Activated CD8-positive, alpha-beta T cell treated with anti-CD3 and anti-CD28 coated beads, Interleukin-2, amount 10 ng/mL, durations not matched to agents 7 days and 5 days (primary cell): Measurements from ENCODE around the gene VIPR2. TPM values are rescaled to one million over a fixed set of nuclear protein-coding genes. Genes with fewer than 3 reads are reported as not detected.

Experiments used
- ATAC-seq: fragments of 150-1000 bp; cut with Tn5 transposase; one replicate; pipeline ENCODE4 v1.10.0; 2021; ENCODE audit warnings: moderate library complexity
- CTCF ChIA-PET: fragments of 350-600 bp; sonication (Branson Sonifier 250); formaldehyde crosslinking; loops from one replicate; lab custom pipeline; 2021; ENCODE audit warnings: antibody characterized with exemption; lab: Charles Lee
- POLR2A ChIA-PET: fragments of 350-600 bp; sonication (Branson Sonifier 250); formaldehyde crosslinking; loops from one replicate; lab custom pipeline; 2021; ENCODE audit warnings: antibody characterized with exemption; lab: Charles Lee
- DNase-seq: peaks from one replicate; pipeline ENCODE4 v3.0.0-alpha.2; 2020
- H3K27ac Mint-ChIP-seq: one replicate; pipeline ENCODE4 v1.8.0; 2021; ENCODE audit warnings: mild to moderate bottlenecking, mixed read lengths
- H3K27me3 Mint-ChIP-seq: one replicate; pipeline ENCODE4 v1.8.0; 2021; ENCODE audit warnings: low read depth, mixed read lengths
- H3K36me3 Mint-ChIP-seq: one replicate; pipeline ENCODE4 v1.8.0; 2021; ENCODE audit warnings: low read depth, mixed read lengths
- H3K4me1 Mint-ChIP-seq: one replicate; pipeline ENCODE4 v1.8.0; 2021; ENCODE audit warnings: low read depth, mixed read lengths
- H3K4me3 Mint-ChIP-seq: one replicate; pipeline ENCODE4 v1.8.0; 2021; ENCODE audit warnings: mild to moderate bottlenecking, mixed read lengths
- H3K9me3 Mint-ChIP-seq: one replicate; pipeline ENCODE4 v1.8.0; 2022; ENCODE audit warnings: mixed read lengths; ENCODE audit not compliant: insufficient read depth
- total RNA-seq, 2 experiments: library from RNA; stranded (reverse); gene quantifications; one replicate each; pipeline ENCODE4 v1.2.3, GENCODE V29; 2021

VIPR2 gene
- total RNA-seq, 2 experiments from 2014 or later: not detected

DNA sequence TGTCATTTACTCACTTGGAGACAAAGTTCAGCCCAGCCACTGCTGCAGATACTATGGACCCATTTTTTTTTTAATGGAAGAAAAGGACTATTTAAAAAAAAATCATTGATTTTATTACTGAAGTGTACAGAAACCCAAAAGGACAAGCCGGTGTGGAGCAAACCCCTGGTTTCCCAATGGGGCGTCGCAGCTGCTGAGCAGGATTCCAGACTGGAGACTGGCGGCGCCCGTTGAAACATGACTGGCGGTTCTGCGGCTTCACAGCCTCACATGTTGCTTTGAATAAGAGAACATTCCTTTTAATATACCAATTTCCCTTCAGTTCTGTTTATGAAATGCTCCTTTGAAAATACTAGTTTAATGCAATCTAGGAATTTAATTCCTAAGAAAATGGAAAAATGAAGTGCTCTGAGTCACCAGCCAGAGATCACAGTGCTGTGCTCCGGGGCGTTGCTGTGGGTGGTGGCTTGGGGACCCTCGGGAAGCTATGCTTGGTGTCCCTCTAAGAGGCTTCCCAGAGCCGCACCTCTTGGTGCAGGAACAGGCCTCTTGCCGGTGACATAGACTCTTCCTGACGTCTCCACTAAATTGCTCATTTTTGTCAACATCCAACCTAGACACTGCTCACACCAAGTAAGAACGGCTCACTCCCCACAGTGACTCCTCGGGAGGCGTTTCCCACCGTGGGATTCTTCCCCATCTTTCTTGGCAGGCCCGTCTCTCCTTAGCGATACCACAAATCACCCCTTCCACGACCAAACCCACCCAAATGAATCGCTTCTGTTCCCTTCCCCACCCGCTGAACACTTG, 12.0 kb upstream of the VIPR2 start:
- POLR2A ChIA-PET: no interaction called here

DNA sequence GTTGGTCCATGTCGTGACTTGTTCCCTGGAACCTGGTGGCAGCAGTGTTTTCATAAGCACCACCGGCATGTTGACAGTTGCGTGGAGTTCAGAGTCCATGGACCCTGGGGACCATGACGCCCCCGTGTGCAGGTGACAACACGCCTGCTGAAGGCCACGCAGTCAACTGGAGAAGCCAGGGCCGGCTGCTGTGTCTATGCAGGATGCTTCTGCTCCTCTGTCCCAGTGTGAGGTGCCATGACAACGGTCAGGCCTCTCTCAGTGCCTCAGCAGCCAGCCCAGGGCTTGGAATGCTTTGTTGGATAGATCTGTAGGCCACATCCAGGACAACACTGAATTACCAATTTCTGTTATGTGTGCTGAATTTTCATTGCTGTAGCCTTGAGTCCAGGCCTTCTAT, 10.7 kb upstream of the VIPR2 start:
- Mint-ChIP-seq H3K4me1 (no peaks in the 10 kb centered on the region), H3K36me3 (no peaks in the 10 kb centered on the region), H3K27ac (no peak overlapping the region), H3K9me3 (no peaks in the 10 kb centered on the region), H3K27me3 (no peaks in the 10 kb centered on the region), H3K4me3 (no peak overlapping the region)
- ATAC-seq (no peak), DNase-seq (no peak)
- ChIA-PET POLR2A (no interaction called here), CTCF (no interaction called here)

More for the DNA sequence above, 12.0 kb upstream of the VIPR2 start:
- CTCF ChIA-PET: no interaction called here
- Mint-ChIP-seq H3K4me3 (no peak overlapping the region), H3K4me1 (no peaks in the 10 kb centered on the region), H3K36me3 (no peaks in the 10 kb centered on the region), H3K27me3 (no peaks in the 10 kb centered on the region), H3K9me3 (no peaks in the 10 kb centered on the region), H3K27ac (no peak overlapping the region)
- ATAC-seq (no peak), DNase-seq (no peak)

DNA sequence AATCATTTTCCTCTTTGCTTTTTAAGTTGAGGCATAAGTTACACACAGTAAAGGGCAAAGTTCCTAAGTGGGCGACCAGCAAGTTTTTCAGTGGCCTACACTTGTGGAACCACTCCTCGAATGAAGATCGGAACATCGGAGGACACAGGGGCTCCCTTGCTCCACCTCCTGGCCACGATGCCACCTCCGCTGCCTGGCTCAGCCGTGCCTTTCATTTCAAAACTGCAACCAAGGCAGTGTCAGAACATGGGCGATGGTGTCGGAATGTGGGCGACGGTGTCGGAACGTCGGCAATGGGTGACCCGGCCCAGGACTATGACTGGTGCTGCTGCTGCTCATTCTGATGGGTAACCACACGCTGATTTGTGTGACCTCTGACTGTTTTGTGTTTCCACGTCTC, 9.6 kb upstream of the VIPR2 start:
- DNase-seq: no peak
- ChIA-PET POLR2A (no interaction called here), CTCF (no interaction called here)
- H3K4me3 Mint-ChIP-seq: no peak overlapping the region
- no peaks in the 10 kb centered on the region for H3K4me1 Mint-ChIP-seq
- H3K9me3 Mint-ChIP-seq: no peaks in the 10 kb centered on the region
- no peak for ATAC-seq
- no peaks in the 10 kb centered on the region for H3K36me3 Mint-ChIP-seq
- H3K27ac Mint-ChIP-seq: no peak overlapping the region
- no peaks in the 10 kb centered on the region for H3K27me3 Mint-ChIP-seq

DNA sequence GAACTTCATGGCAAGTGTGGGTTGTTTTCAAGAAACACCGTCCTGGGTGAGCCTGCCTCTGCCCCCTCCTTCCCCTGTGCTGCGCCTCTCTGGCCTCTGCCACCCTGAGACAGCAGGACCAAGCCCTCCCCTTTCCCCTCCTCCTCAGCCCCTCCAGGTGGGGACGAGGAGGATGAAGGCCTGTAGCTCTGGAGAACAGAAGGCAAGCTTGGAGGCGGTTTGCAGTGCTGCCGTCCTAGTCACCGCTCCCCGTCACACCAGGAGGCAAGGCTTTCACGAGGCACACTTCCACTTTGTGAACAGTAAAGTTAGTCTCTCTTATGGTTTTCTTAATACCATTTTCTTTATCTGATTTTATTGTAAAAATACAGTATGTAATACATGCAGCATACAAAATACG, 8.8 kb upstream of the VIPR2 start:
- Mint-ChIP-seq H3K4me1 (no peaks in the 10 kb centered on the region), H3K27ac (no peak overlapping the region), H3K4me3 (no peak overlapping the region), H3K27me3 (no peaks in the 10 kb centered on the region), H3K9me3 (no peaks in the 10 kb centered on the region), H3K36me3 (no peaks in the 10 kb centered on the region)
- CTCF ChIA-PET: no interaction called here
- POLR2A ChIA-PET: no interaction called here
- ATAC-seq (no peak), DNase-seq (no peak)

DNA sequence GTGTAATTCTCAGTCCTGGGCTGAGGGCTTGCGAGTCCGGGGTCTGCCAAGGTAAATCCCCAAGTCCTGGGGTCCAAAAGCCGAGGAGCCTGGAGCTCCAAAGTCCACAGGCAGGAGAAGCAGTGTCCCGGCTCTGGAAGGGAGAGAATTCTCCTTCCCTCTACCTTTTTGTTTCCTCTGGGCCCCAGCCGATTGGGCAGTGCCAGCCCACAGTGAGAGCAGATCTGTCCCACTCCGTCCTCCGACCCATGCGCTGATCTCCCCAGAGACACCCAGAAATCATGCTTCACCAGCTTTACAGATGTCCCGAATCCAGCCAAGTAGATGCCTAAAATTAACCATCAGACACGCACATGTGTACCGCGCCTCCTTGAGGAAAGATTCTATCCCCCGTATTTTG, 8.1 kb upstream of the VIPR2 start:
- ChIA-PET CTCF (no interaction called here), POLR2A (no interaction called here)
- Mint-ChIP-seq H3K27me3 (peaks cover 4% of the 10 kb centered on the region), H3K27ac (no peak overlapping the region), H3K4me1 (no peaks in the 10 kb centered on the region), H3K9me3 (no peaks in the 10 kb centered on the region), H3K36me3 (no peaks in the 10 kb centered on the region), H3K4me3 (no peak overlapping the region)
- ATAC-seq: no peak
- no peak for DNase-seq

DNA sequence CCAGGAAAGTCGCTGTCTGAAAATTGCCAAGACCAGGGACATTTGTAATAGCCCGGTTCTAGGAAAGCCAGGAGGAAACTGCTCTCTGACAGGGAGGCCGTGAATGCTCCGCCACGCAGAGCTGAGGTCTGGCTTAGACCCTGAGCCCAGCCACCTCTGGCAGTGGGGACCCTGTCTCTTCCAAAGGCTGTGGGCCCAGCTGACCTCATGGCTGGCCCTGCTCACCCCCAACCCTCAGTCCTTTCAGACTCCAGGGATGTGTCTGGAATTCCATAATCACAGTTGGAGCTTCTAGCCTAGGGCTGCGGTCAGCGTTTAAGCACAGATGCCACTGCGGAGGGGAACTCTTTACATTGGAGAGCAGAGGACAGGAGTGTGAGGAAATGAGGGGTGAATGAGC, 6.6 kb upstream of the VIPR2 start:
- Mint-ChIP-seq H3K27ac (no peak overlapping the region), H3K9me3 (no peaks in the 10 kb centered on the region), H3K36me3 (no peaks in the 10 kb centered on the region), H3K4me3 (no peak overlapping the region), H3K4me1 (no peaks in the 10 kb centered on the region), H3K27me3 (peaks cover 5% of the 10 kb centered on the region)
- POLR2A ChIA-PET: no interaction called here
- no peak for ATAC-seq
- DNase-seq: no peak
- CTCF ChIA-PET: no interaction called here

DNA sequence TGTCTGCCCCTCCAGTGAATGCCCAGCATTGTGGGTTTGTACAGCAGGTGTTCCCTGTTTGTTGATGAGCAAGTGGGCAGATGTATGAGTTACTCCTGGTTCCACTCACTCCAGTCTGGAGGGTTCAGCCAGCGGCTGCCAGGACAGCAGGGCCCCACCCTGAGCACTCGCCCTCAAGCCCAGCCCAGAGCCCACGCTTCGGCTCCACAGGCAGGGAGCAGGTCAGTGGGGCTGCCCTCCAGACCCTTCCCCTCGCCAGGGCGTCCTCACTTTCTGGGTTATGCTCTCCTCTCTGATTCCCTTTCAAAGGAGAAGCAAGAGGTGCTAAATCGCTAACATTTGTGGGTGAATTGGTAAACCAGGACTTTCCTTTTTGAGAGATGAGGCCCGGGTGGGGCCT, 4.8 kb upstream of the VIPR2 start:
- no peaks in the 10 kb centered on the region for H3K36me3 Mint-ChIP-seq
- peaks cover 3% of the 10 kb centered on the region for H3K4me1 Mint-ChIP-seq
- peaks cover 10% of the 10 kb centered on the region for H3K27me3 Mint-ChIP-seq
- no peaks in the 10 kb centered on the region for H3K9me3 Mint-ChIP-seq
- no peak overlapping the region for H3K4me3 Mint-ChIP-seq
- H3K27ac Mint-ChIP-seq: no peak overlapping the region
- POLR2A ChIA-PET: no interaction called here
- DNase-seq: no peak
- CTCF ChIA-PET: no interaction called here
- ATAC-seq: no peak

DNA sequence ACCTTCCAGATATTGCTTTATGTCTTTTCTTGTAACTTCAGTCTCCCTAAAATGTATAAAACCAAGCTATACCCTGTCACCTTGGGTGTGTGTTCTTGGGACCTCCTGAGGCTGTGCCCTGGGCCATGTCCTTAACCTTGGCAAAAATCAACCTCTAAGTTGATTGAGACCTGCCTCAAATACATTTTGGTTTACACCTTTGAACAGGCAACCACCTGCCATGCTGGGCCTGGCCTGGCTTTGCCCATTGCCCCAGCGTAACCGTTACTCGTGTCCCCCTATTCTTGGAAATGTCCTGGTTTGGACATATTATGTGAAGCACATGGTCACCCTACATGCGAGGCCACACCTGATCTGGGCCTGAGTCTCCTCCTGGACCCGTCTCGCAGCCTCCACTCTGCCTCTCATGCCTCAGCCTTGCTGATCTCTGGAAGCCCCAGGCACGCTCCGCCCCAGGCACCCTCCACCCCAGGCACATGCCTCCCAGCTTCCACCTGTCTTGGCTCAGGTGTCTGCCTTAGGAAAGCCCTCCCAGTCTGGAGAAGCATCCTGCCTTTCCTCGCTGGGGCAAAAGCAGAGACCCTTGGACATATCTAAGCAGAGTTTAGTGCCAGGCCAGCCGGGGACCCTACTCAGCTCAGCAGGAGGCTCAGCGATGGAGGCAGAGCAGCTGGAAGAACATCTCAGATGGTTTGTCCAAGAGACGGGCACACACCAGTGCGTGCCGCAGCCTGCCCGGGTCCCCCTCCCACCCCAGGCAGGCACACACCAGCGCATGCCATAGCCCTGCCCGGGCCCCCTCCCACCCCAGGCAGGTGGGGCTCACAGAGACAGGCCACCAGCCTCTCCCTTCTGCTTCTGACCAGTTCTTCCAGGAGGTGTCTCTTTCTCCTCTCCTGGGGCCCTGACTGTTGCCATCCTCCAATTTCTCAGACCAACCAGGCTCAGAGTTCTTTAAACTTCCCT, 4.0 kb upstream of the VIPR2 start:
- CTCF ChIA-PET: no interaction called here
- no peaks in the 10 kb centered on the region for H3K9me3 Mint-ChIP-seq
- H3K27me3 Mint-ChIP-seq: peaks cover 16% of the 10 kb centered on the region
- no peak overlapping the region for H3K4me3 Mint-ChIP-seq
- DNase-seq: no peak
- no peak overlapping the region for H3K27ac Mint-ChIP-seq
- peaks cover 3% of the 10 kb centered on the region for H3K4me1 Mint-ChIP-seq
- no peak for ATAC-seq
- POLR2A ChIA-PET: no interaction called here
- no peaks in the 10 kb centered on the region for H3K36me3 Mint-ChIP-seq

DNA sequence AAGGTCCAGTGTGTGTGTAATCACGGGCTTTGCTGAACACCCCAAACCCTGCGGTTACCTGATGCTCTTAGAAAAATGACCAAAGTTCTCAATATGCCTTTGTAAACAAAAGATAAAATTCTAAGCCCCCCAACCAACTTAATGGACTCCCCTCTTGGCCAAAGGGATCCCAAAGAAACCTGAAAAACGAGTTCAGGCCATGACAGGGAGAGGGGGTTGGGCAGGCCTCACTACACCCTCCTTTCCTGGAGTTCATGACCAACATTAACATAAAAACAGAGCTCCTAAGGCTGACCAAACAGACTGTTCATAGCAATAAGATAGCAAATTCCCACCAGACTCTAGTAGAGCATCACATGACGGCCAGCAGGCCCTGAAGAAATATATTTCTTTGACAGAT, 3.0 kb upstream of the VIPR2 start:
- POLR2A ChIA-PET: no interaction called here
- CTCF ChIA-PET: no interaction called here
- DNase-seq (no peak), ATAC-seq (no peak)
- Mint-ChIP-seq H3K36me3 (no peaks in the 10 kb centered on the region), H3K27me3 (peaks cover 24% of the 10 kb centered on the region), H3K27ac (no peak overlapping the region), H3K4me1 (peaks cover 3% of the 10 kb centered on the region), H3K9me3 (no peaks in the 10 kb centered on the region), H3K4me3 (no peak overlapping the region)

DNA sequence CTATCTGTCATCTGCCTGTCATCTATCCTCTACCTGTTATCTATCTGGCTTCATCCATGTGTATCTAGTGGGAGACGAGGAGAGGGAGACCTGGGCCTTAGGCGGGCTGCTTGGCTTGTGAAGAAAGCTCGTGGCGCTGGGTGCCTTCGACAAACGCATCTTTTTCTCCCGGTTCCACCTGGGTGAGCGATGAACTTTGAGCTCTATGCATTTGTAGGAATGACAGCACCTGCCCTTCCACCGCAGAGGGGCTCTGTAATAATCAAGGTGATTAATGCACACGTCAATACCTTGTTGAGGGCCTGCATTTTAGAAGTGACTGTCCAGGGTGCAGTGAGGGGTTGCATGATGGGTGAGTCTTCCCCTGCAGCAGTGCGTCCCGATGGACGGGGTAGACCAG, 2.6 kb upstream of the VIPR2 start:
- POLR2A ChIA-PET: no interaction called here
- Mint-ChIP-seq H3K4me3 (no peak overlapping the region), H3K9me3 (no peaks in the 10 kb centered on the region), H3K27me3 (peaks cover 25% of the 10 kb centered on the region), H3K4me1 (peaks cover 3% of the 10 kb centered on the region), H3K36me3 (no peaks in the 10 kb centered on the region), H3K27ac (no peak overlapping the region)
- DNase-seq (no peak), ATAC-seq (no peak)
- CTCF ChIA-PET: no interaction called here

DNA sequence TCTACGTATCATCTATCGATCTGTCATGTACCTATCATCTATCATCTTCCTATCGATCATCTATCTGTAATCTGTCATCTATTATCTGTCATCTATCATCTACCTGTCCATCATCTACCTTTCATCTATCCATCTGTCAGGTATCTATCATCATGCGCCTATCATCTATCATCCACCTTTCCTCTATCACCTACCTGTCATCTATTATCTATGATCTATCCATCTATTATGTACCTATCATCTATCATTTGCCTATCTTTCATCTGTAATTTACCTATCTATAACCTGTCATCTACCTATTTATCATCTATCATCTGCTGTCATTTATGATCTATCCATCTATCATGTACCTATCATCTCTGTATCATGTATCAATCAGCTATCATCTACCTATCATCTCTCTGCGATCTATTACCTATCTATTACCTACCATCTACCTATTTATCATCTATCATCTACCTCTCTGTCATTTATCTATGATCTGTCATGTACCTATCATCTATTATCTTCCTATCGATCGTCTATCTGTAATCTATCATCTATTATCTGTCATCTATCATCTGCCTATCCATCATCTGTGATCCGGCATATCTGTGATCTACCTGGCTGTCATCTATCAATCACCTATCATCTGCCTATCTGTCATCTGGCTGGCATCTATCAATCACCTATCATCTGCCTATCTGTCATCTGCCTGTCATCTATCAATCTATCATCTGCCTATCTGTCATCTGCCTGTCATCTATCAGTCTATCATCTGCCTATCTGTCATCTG, 1.6 kb upstream of the VIPR2 start:
- Mint-ChIP-seq H3K4me3 (no peak overlapping the region), H3K36me3 (no peaks in the 10 kb centered on the region), H3K9me3 (no peaks in the 10 kb centered on the region), H3K27ac (no peak overlapping the region), H3K4me1 (peaks cover 3% of the 10 kb centered on the region), H3K27me3 (peaks cover 31% of the 10 kb centered on the region)
- no peak for DNase-seq
- ChIA-PET CTCF (no interaction called here), POLR2A (no interaction called here)
- no peak for ATAC-seq

DNA sequence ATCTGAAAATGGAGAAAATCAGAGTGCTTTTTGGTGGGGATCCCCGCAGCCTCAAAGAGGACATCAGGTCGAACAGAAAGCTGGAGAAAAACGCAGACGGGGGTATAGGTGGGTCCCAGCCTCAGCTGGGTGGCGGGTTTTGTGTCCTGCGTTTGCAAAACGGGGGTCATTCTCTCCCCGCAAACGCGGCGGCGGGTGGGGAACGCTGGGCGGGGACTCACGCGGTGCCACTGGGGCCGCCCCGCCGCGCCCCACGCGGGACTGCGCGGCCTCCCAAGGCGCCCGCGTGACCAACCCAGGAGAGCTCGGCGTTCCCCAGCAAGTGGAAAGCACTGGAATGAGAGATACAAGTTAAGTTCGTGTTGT, 806 bp upstream of the VIPR2 start:
- Mint-ChIP-seq H3K4me1 (peaks cover 3% of the 10 kb centered on the region), H3K9me3 (no peaks in the 10 kb centered on the region), H3K27me3 (peaks cover 34% of the 10 kb centered on the region), H3K36me3 (no peaks in the 10 kb centered on the region), H3K4me3 (peak overlapping the region; percentile 20), H3K27ac (no peak overlapping the region)
- CTCF ChIA-PET: no interaction called here
- ATAC-seq: no peak
- DNase-seq: no peak
- POLR2A ChIA-PET: no interaction called here
